Osteoblast (primary cell): Measurements from ENCODE around the gene VSTM1. TPM values are rescaled to one million over a fixed set of nuclear protein-coding genes. Genes with fewer than 3 reads are reported as not detected.
A peak's percentile ranks its signal among the peaks of the same experiment; 100 is the strongest.
"Not testable (repeated sequence)": the region's sequence is repeated elsewhere in the genome, so short reads cannot be mapped to it uniquely, and the experiment has no call there.

Source experiments
- DNase-seq: peaks from one replicate; pipeline ENCODE4 v3.0.0; 2011; ENCODE audit warnings: low spot score, mixed read lengths; ENCODE audit not compliant: insufficient read length; ENCODE audit errors: missing footprints
- H2AFZ ChIP-seq: 2 replicates; pipeline ENCODE4 v1.6.0; 2011; ENCODE audit warnings: mild to moderate bottlenecking, low read length
- H3K27ac ChIP-seq: 2 replicates; pipeline ENCODE4 v1.5.1; 2011; ENCODE audit warnings: mild to moderate bottlenecking, low read depth, low read length, moderate library complexity
- H3K27me3 ChIP-seq: 2 replicates; pipeline ENCODE4 v1.6.0; 2012; ENCODE audit warnings: mild to moderate bottlenecking, control low read depth, inconsistent platforms, low read length, moderate library complexity; ENCODE audit not compliant: insufficient read depth
- H3K36me3 ChIP-seq: 2 replicates; pipeline ENCODE4 v1.5.1; 2011; ENCODE audit warnings: mild to moderate bottlenecking, low read length, control low read depth, moderate library complexity; ENCODE audit not compliant: insufficient read depth
- H3K4me1 ChIP-seq: 2 replicates; pipeline ENCODE4 v1.5.1; 2011; ENCODE audit warnings: mild to moderate bottlenecking, low read length, control low read depth, moderate library complexity; ENCODE audit not compliant: insufficient read depth
- H3K4me2 ChIP-seq: 2 replicates; pipeline ENCODE4 v1.6.0; 2011; ENCODE audit warnings: mild to moderate bottlenecking, low read length; ENCODE audit not compliant: insufficient read depth
- H3K4me3 ChIP-seq: fragments of 200-600 bp; sonication (generic); 3 replicates; pipeline ENCODE4 v1.5.1; 2012; ENCODE audit warnings: mild to moderate bottlenecking, low read length, inconsistent platforms; ENCODE audit not compliant: insufficient read depth
- H3K79me2 ChIP-seq: 2 replicates; pipeline ENCODE4 v1.6.0; 2012; ENCODE audit warnings: mild to moderate bottlenecking, low read length, control low read depth, inconsistent platforms; ENCODE audit not compliant: insufficient read depth
- H3K9me3 ChIP-seq: 2 replicates; pipeline ENCODE4 v1.5.1; 2011; ENCODE audit warnings: low read depth, low read length, control low read depth
- H4K20me1 ChIP-seq: 2 replicates; pipeline ENCODE4 v1.6.0; 2012; ENCODE audit warnings: mild to moderate bottlenecking, low read length, control low read depth; ENCODE audit not compliant: insufficient read depth
- CTCF ChIP-seq: IDR thresholded peaks from 2 replicates; pipeline ENCODE4 v1.5.1; 2011; ENCODE audit warnings: mild to moderate bottlenecking, low read depth, low read length, moderate library complexity; ENCODE audit errors: extremely low read depth
- total RNA-seq: library from RNA; depleted of rRNA; stranded (reverse); fragments of >200 nt; gene quantifications from 2 replicates; pipeline ENCODE4 v1.2.3, GENCODE V29; 2012

VSTM1 gene
- total RNA-seq, 1 donor, result not detected

DNA sequence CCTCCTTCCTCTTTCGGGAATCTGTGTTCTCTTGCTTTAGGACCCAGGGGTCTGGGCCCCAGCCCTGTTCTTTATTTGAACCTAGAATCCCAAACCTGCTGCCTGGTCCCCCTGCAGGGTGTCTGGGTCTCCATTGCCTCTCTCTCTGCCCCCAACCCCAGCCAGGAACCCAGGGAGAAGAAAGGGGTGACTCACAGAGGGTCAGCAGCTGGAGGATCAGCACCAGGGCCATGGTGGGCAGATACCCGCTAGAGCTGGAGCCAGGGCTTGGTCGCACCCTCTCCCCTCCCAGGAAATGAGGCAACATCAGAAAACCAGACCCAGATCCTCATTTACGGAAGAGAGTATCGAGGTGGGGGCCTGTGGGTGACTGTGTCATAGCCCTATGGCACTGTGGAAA is 36.9 kb upstream of the VSTM1 start, which contains the start of gene OSCAR:
Gene OSCAR (minus strand): TSS at position 243 of the 400 bp plus-strand sequence. CDS start 11 bp downstream, at position 232.
- peak within 1 kb of the TSS; percentile 22 for H2AFZ ChIP-seq
- H3K36me3 ChIP-seq, result peaks cover 3% of the 10 kb centered on the region
- no peaks in the 10 kb centered on the region for H3K9me3 ChIP-seq
- H3K27me3 ChIP-seq, result no peaks in the 10 kb centered on the region
- no peak within 1 kb of the TSS for H3K4me2 ChIP-seq
- no peak for DNase-seq
- peaks cover 11% of the 10 kb centered on the region for H3K4me1 ChIP-seq
- no peak for TF ChIP-seq CTCF
- H3K27ac ChIP-seq, result no peak within 1 kb of the TSS
- H3K79me2 ChIP-seq, result peaks cover 22% of the 10 kb centered on the region
- H4K20me1 ChIP-seq, result no peaks in the 10 kb centered on the region
- H3K4me3 ChIP-seq, result no peak within 1 kb of the TSS

DNA sequence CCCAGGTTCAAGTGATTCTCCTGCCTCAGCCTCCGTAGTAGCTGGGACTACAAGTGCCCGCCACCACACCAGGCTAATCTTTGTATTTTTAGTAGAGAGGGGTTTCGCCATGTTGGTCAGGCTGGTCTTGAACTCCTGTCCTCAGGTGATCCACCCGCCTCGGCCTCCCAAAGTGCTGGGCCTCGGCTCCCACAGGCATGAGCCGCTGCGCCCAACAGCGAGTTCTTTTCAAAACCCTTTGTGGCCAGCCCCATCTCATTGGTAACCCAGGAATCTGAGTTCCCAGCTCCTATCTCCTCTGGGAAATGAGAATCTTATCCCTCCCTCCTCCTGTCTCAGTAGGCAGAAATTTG is 36.2 kb upstream of the VSTM1 start:
- not testable (repeated sequence) for H3K36me3 ChIP-seq, H3K4me2 ChIP-seq, H3K4me3 ChIP-seq, H4K20me1 ChIP-seq, H3K27me3 ChIP-seq, DNase-seq, H3K27ac ChIP-seq, H3K9me3 ChIP-seq
- Histone ChIP-seq H3K4me1 (peaks cover 12% of the 10 kb centered on the region), H3K79me2 (peaks cover 18% of the 10 kb centered on the region), H2AFZ (peak overlapping the region; percentile 22)

DNA sequence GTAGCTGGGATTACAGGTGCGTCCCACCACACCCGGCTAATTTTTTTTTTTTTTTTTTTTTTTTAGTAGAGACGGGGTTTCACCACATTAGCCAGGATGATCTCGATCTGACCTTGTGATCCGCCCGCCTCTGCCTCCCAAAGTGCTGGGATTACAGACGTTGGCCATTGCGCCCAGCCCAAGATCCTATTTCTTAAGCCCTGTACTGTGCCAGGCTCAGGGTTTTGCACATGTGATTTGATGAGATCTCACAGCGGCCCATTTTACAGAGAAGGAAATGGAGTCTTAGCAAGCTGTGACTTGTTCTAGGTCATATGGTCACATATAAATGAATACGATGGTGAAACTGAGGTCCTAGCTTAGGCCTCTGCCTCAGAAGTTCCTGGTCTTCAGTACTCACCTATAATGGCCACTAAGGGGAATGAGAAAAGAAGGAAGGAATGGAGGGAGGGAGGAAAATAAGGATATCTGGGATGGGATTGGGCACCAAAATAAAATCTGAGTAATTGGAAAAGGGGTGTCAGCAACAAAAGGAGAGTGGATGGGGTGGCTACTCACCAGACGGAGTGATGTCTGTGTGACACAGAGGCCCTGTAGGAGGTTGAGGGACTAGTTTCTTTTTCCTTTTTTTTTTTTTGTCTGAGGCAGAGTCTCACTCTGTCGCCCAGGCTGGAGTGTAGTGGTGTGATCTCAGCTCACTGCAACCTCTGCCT is 35.6 kb upstream of the VSTM1 start:
- H3K79me2 ChIP-seq, result peaks cover 13% of the 10 kb centered on the region
- no peaks in the 10 kb centered on the region for H4K20me1 ChIP-seq
- peaks cover under 1% of the 10 kb centered on the region for H3K9me3 ChIP-seq
- H3K36me3 ChIP-seq, result no peaks in the 10 kb centered on the region
- H3K4me3 ChIP-seq, result no peak overlapping the region
- no peak overlapping the region for H2AFZ ChIP-seq
- no peaks in the 10 kb centered on the region for H3K27me3 ChIP-seq
- peaks cover 12% of the 10 kb centered on the region for H3K4me1 ChIP-seq
- H3K4me2 ChIP-seq, result no peak overlapping the region
- no peak overlapping the region for H3K27ac ChIP-seq
- no peak for DNase-seq
- no peak for TF ChIP-seq CTCF

GRCh38 chr19:54096617-54097106 is 33.0 kb upstream of the VSTM1 start:
- peak; percentile 89 for DNase-seq
- Histone ChIP-seq H3K36me3 (no peaks in the 10 kb centered on the region), H3K4me2 (peak overlapping the region; percentile 74), H4K20me1 (no peaks in the 10 kb centered on the region), H3K9me3 (peaks cover 4% of the 10 kb centered on the region), H3K4me3 (peak overlapping the region; percentile 70), H3K27ac (no peak overlapping the region), H3K4me1 (peaks cover 3% of the 10 kb centered on the region), H3K79me2 (no peaks in the 10 kb centered on the region), H3K27me3 (no peaks in the 10 kb centered on the region), H2AFZ (peak overlapping the region; percentile 93)
- peak; percentile 35 for TF ChIP-seq CTCF

DNA sequence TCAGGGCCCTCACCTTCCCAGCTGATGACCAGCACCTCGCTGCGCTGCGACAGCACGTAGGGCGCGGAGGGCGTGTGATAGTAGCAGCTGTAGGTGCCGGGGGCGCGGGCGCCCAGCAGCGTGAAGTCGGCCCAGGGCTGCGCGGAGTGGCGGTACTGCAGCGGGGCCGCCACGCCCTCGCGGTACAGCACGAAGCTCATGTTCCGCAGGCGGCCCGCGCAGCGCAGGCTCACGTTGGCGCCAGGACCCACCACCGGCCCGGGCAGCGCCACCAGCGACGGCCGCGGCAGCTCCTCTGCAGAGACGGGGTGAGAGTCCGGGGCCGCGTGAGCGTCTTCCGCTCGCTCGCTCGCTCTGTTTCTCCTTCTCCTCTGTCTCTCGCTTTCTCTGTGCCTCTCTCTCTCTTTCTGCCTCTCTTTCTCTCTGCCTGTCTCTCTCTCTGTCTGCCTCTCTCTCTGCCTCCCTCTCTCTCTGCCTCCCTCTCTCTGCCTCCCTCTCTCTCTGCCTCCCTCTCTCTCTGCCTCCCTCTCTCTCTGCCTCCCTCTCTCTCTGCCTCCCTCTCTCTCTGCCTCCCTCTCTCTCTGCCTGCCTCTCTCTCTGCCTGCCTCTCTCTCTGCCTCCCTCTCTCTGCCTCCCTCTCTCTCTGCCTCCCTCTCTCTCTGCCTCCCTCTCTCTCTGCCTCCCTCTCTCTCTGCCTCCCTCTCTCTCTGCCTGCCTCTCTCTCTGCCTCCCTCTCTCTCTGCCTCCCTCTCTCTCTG is 32.3 kb upstream of the VSTM1 start:
- not testable (repeated sequence) for H3K36me3 ChIP-seq, H3K79me2 ChIP-seq, H4K20me1 ChIP-seq, H3K27ac ChIP-seq, H3K9me3 ChIP-seq, H3K27me3 ChIP-seq, H3K4me1 ChIP-seq
- Histone ChIP-seq H2AFZ (peak overlapping the region; percentile 93), H3K4me3 (peak overlapping the region; percentile 70), H3K4me2 (peak overlapping the region; percentile 74)
- peak; percentile 96 for DNase-seq
